Lung (tissue), 12 donors: Measurements from ENCODE around the gene TRPC4AP. TPM values are rescaled to one million over a fixed set of nuclear protein-coding genes. Genes with fewer than 3 reads are reported as not detected.

Experiments used
- ATAC-seq: fragments of 200-7000 bp; cut with Tn5 transposase; one replicate; pipeline ENCODE4 v1.9.1; 2020; ENCODE audit warnings: moderate number of reproducible peaks; ENCODE audit not compliant: insufficient read depth, low FRiP score
- DNase-seq, 3 donors: peaks; one replicate each; pipeline ENCODE4 v3.0.0-alpha.2; 2013 to 2017
- H3K27ac ChIP-seq, 2 donors: one replicate each; pipeline ENCODE4 v1.5.1; 2013; ENCODE audit warnings: mild to moderate bottlenecking in 2 of 2, moderate library complexity in 2 of 2, control low read depth in 1 of 2, inconsistent platforms in 1 of 2, low read depth in 1 of 2, low read length in 1 of 2
- H3K27me3 ChIP-seq, 3 donors: one replicate each; pipeline ENCODE4 v1.5.1; 2013; ENCODE audit warnings: low read length in 2 of 3; ENCODE audit not compliant: control insufficient read depth in 3 of 3, insufficient read depth in 3 of 3
- H3K36me3 ChIP-seq, 4 donors: one replicate each; pipeline ENCODE4 v1.5.1; 2013; ENCODE audit warnings: low read length in 4 of 4, mild to moderate bottlenecking in 1 of 4, moderate library complexity in 1 of 4; ENCODE audit not compliant: control insufficient read depth in 4 of 4, insufficient read depth in 4 of 4
- H3K4me1 ChIP-seq, 5 donors: one replicate each; pipeline ENCODE4 v1.5.1; 2013; ENCODE audit warnings: low read length in 5 of 5, mild to moderate bottlenecking in 2 of 5, moderate library complexity in 1 of 5; ENCODE audit not compliant: control insufficient read depth in 5 of 5, insufficient read depth in 5 of 5
- H3K4me3 ChIP-seq: one replicate; pipeline ENCODE4 v1.5.1; 2013; ENCODE audit warnings: mild to moderate bottlenecking, control low read depth, moderate library complexity
- H3K9ac ChIP-seq, 2 donors: one replicate each; pipeline ENCODE4 v1.5.1; 2013; ENCODE audit warnings: low read length in 2 of 2, control low read depth in 1 of 2; ENCODE audit not compliant: insufficient read depth in 1 of 2
- H3K9me3 ChIP-seq, 4 donors: one replicate each; pipeline ENCODE4 v1.5.1; 2013; ENCODE audit warnings: low read length in 3 of 4, mild to moderate bottlenecking in 1 of 4, moderate library complexity in 1 of 4; ENCODE audit not compliant: control insufficient read depth in 4 of 4, insufficient read depth in 3 of 4
- WGBS, 2 donors: extraction: QIAGEN DNeasy Blood & Tissue Kit; methylation state at CpG; one replicate each; pipeline ENCODE4 v1.1.7; 2013; 5-methylcytosine and 5-hydroxymethylcytosine counted together
- polyA plus RNA-seq, 2 donors: library from polyadenylated mRNA; stranded (reverse); fragments of 200-250 nt; gene quantifications; one replicate each; pipeline ENCODE4 v1.2.1, GENCODE V29; 2013
- total RNA-seq, 2 donors: library from RNA; depleted of rRNA in 1 of 2; stranded (reverse); fragments of >200 nt in 1 of 2; gene quantifications; one replicate each; pipeline ENCODE4 v1.2.1, GENCODE V29; 2014 to 2021
- TF ChIP-seq, protein P1 (sequence below): IDR thresholded peaks from 2 replicates; pipeline ENCODE4 v1.5.1; 2012; ENCODE audit warnings: mild to moderate bottlenecking; ENCODE audit errors: control extremely low read depth, extremely low read depth
- donor health status: control.
- donor health status: control.
- donor health status: Bipolar disorder and iron deficiency.
- donor health status: healthy.
- donor health status: DM: yes; HTN: yes; CAD: no.

TRPC4AP gene
- total and polyA plus RNA-seq, 4 donors, result 37.6 to 62.5 (median 50.2) TPM

DNA sequence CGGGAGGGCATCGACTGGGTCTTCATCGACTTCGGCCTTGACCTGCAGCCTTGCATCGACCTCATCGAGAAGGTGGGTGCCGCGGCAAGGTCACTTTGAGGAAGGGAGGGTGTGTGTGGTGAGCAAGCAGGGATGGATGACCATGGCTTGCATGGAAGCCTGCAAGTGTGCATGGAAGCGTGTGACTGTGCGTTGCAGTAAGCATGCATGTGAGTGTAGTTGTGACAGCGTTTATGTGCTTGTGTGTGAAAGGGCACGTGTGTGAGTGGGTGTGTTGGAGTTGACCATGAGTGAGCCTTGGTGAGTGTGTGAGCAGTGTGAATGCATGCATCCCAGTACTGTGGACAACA lies 104.4 kb downstream of the TRPC4AP start:
- 76 to 79% methylated on average over 12 of the region's 12 CpGs for WGBS, 2 donors
- ATAC-seq (no peak), DNase-seq (no peak)
- TF ChIP-seq, protein P1, sequence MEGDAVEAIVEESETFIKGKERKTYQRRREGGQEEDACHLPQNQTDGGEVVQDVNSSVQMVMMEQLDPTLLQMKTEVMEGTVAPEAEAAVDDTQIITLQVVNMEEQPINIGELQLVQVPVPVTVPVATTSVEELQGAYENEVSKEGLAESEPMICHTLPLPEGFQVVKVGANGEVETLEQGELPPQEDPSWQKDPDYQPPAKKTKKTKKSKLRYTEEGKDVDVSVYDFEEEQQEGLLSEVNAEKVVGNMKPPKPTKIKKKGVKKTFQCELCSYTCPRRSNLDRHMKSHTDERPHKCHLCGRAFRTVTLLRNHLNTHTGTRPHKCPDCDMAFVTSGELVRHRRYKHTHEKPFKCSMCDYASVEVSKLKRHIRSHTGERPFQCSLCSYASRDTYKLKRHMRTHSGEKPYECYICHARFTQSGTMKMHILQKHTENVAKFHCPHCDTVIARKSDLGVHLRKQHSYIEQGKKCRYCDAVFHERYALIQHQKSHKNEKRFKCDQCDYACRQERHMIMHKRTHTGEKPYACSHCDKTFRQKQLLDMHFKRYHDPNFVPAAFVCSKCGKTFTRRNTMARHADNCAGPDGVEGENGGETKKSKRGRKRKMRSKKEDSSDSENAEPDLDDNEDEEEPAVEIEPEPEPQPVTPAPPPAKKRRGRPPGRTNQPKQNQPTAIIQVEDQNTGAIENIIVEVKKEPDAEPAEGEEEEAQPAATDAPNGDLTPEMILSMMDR, result no peak
- Histone ChIP-seq H3K9ac (no peak overlapping the region), H3K27me3 (peaks cover 0 to 14% (median 5%) of the 10 kb centered on the region in 3 donors), H3K9me3 (no peaks in the 10 kb centered on the region), H3K4me1 (peaks cover 0 to 8% (median 0%) of the 10 kb centered on the region in 5 donors), H3K4me3 (no peak overlapping the region), H3K36me3 (peaks cover 0 to 5% (median 3%) of the 10 kb centered on the region in 4 donors), H3K27ac (no peak overlapping the region)

DNA sequence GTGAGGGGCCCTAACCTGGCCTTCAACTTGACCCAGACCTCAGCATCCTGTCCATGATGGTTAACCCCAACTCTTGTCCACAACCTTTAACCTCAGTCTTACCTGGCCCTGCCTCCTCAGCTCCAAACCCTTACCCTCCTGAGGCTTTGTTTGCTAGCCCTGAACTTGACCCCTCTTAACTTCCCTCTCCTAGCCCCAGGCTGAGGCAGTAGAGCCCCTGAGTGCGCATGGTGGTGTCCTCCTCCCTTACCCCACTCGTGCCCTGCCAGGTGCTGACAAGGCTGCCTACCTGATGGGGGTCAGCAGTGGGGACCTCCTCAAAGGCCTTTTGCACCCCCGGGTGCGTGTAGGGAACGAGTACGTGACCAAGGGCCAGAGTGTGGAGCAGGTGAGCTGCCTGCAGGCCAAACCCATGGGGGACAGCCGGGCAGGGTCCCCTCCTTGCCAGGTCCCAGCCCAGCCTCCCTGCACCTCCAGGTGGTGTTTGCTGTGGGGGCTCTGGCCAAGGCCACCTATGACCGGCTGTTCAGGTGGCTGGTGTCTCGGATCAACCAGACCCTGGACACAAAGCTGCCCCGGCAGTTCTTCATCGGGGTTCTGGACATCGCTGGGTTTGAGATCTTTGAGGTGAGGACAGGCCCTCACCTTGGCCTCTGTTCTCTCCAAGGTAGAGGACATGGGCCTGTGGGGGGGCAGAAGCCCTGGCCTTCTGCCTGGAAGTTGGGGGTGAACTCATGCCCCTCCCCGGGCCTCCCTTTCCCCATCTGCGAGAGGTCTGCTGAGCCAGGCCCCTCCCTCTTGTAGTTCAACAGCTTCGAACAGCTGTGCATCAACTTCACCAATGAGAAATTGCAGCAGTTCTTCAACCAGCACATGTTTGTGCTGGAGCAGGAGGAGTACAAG lies 105.1 kb downstream of the TRPC4AP start:
- no peak overlapping the region for H3K4me3 ChIP-seq
- H3K4me1 ChIP-seq, result peaks cover 0 to 8% (median 0%) of the 10 kb centered on the region in 5 donors
- peak overlapping the region in 1 of 2 donors; percentile 14 for H3K27ac ChIP-seq
- TF ChIP-seq, protein P1, result no peak
- WGBS, 2 donors, result 67 to 80% methylated on average over 15 of the region's 15 CpGs
- H3K9me3 ChIP-seq, result no peaks in the 10 kb centered on the region
- DNase-seq (peak; percentile 44 to 58 (median 48)), ATAC-seq (no peak)
- peaks cover 0 to 2% (median 0%) of the 10 kb centered on the region in 4 donors for H3K36me3 ChIP-seq
- H3K9ac ChIP-seq, result no peak overlapping the region
- H3K27me3 ChIP-seq, result peaks cover 0 to 18% (median 5%) of the 10 kb centered on the region in 3 donors

DNA sequence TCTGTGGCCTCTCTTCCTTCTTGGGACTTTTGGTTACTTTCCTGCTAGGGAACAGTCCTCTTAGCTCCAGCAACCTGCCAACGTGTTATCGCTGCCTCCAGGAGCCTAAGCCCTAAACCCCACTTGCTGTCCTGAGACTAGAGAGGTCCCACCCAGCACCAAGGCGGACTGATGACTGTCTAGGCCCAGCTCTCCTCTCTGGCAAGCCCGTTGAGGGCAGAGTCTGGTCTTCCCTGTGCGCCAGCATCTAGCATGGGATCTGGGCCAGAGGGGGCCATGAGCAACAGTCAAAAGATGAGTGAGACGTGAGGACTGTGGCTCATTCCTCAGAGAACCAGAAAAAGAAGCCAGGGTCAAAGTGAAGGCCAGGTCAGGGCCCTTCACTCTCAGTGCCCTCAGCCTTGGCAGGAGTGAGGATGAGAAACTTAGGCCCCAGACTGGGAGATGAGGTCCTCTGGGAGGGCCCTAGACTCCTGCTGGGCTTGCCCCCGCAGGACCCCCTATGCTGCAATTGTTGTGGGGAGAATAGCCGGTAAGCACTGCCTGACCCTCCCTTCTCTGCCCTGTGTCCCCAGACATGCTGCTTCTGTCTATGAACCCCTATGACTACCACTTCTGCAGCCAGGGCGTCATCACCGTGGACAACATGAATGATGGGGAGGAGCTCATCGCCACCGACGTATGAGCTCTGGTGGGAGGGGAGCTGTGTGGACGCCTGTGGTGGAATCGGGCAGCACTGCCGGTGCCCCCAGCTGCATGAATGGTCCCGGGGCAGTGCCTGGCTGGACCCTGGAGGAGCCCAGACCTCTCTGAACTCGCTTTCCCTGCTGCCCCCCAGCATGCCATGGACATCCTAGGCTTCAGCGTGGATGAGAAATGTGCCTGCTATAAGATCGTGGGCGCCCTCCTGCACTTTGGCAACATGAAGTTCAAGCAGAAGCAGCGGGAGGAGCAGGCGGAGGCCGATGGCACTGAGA lies 106.0 kb downstream of the TRPC4AP start:
- ATAC-seq, result no peak
- 72 to 75% methylated on average over 24 of the region's 24 CpGs for whole genome bisulfite sequencing, 2 donors
- H3K27me3 ChIP-seq, result peaks cover 0 to 18% (median 5%) of the 10 kb centered on the region in 3 donors
- peaks cover 0 to under 1% (median 0%) of the 10 kb centered on the region in 4 donors for H3K36me3 ChIP-seq
- H3K4me1 ChIP-seq, result peaks cover 0 to 8% (median 0%) of the 10 kb centered on the region in 5 donors
- TF ChIP-seq, protein P1, result no peak
- no peaks in the 10 kb centered on the region for H3K9me3 ChIP-seq
- no peak overlapping the region for H3K9ac ChIP-seq
- H3K4me3 ChIP-seq, result no peak overlapping the region
- H3K27ac ChIP-seq, result peak overlapping the region in 1 of 2 donors; percentile 25
- no peak for DNase-seq
